AG04449 (cell line): ENCODE measurements around the gene GPC1.
A peak's percentile ranks its signal among the peaks of the same experiment; 100 is the strongest.
"Not testable (repeated sequence)": the region's sequence is repeated elsewhere in the genome, so short reads cannot be mapped to it uniquely, and the experiment has no call there.

Experiments used
- CTCF ChIA-PET: fragments of 350-600 bp; formaldehyde crosslinking; extraction: SDS; loops from one replicate; lab custom pipeline; 2021; ENCODE audit warnings: antibody characterized with exemption; lab: Yijun Ruan, JAX
- POLR2A ChIA-PET: fragments of 400-600, 350-600 bp; formaldehyde crosslinking; extraction: SDS; loops from one replicate; lab custom pipeline; 2020; ENCODE audit warnings: antibody characterized with exemption, inconsistent platforms; lab: Yijun Ruan, JAX
- DNase-seq: peaks from one replicate; pipeline ENCODE4 v3.0.0-alpha.2; 2010; ENCODE audit warnings: low read depth, low spot score
- H3K4me3 ChIP-seq: 2 replicates; pipeline ENCODE4 v1.5.1; 2011; ENCODE audit warnings: low read depth, mild to moderate bottlenecking, control low read depth, low read length
- CTCF ChIP-seq: IDR thresholded peaks from one replicate; pipeline ENCODE4 v1.5.1; 2011; ENCODE audit warnings: mild to moderate bottlenecking, moderate library complexity, low read length, control low read depth, inconsistent platforms; ENCODE audit not compliant: insufficient read depth; ENCODE audit errors: missing control alignments

GPC1 gene

GRCh38 chr2:240480834-240481623 lies 45.6 kb downstream of the GPC1 start:
- no peak for TF ChIP-seq CTCF
- H3K4me3 ChIP-seq = no peak overlapping the region
- DNase-seq = no peak
- CTCF ChIA-PET = no interaction called here
- POLR2A ChIA-PET = no interaction called here

DNA sequence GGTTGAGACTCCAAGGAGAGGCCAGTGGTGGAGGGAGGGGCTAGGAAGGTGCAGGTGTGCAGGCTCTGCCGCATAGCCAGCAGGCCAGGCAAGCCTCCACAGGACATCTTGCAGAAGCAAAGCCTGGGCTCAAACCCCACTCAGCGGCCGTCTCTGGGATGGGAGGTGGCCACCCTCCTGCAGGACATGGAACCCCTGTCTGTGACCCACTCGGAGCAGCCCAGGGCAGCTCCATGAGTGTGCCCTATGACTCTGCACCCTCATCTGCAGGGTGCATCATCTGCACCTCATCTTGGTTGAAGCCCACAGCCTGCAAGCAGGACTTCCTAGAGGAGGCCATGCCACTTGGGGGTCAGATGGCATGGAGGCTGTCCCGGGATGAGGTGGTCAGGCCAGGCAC lies 46.3 kb downstream of the GPC1 start:
- no peak overlapping the region for H3K4me3 ChIP-seq
- TF ChIP-seq CTCF = no peak
- CTCF ChIA-PET = no interaction called here
- POLR2A ChIA-PET = no interaction called here
- no peak for DNase-seq

- POLR2A ChIA-PET = no interaction called here
- DNase-seq = no peak
- no peak overlapping the region for H3K4me3 ChIP-seq
- no peak for TF ChIP-seq CTCF
- CTCF ChIA-PET = no interaction called here
Measured at GRCh38 chr2:240482141-240482540, 46.7 kb downstream of the GPC1 start.

- no peak for TF ChIP-seq CTCF
- ChIA-PET CTCF (interaction anchor here (1.3 to 1.6 kb wide), 2 partner anchors 259 to 349 kb away, joined by 4 read pairs; no protein-coding TSS in a partner anchor), POLR2A (no interaction called here)
- H3K4me3 ChIP-seq = no peak overlapping the region
- DNase-seq = no peak
Measured at GRCh38 chr2:240491483-240491882, 56.0 kb downstream of the GPC1 start.

GRCh38 chr2:240494194-240494793 lies 58.8 kb downstream of the GPC1 start:
- ChIA-PET POLR2A (no interaction called here), CTCF (interaction anchor here (1.0 to 4.5 kb wide), 2 partner anchors 263 to 346 kb away, joined by 4 to 31 read pairs; no protein-coding TSS in a partner anchor)
- TF ChIP-seq CTCF = no peak
- DNase-seq = no peak
- no peak overlapping the region for H3K4me3 ChIP-seq

GRCh38 chr2:240494942-240495341 lies 59.5 kb downstream of the GPC1 start:
- POLR2A ChIA-PET, DNase-seq, H3K4me3 ChIP-seq: not testable (repeated sequence)
- CTCF ChIA-PET = interaction anchor here (1.0 to 4.5 kb wide), 3 partner anchors 11 to 346 kb away, joined by 3 to 31 read pairs (median 4); no protein-coding TSS in a partner anchor
- TF ChIP-seq CTCF = peak; percentile 11
